ENCODE measurements around the gene MYH13. TPM values are rescaled to one million over a fixed set of nuclear protein-coding genes. Genes with fewer than 3 reads are reported as not detected.

Gene MYH13
- total and polyA plus RNA-seq, 2 donors (not counting 3 experiments of a cell fraction or from before 2014, with no cell fraction given): not detected

DNA sequence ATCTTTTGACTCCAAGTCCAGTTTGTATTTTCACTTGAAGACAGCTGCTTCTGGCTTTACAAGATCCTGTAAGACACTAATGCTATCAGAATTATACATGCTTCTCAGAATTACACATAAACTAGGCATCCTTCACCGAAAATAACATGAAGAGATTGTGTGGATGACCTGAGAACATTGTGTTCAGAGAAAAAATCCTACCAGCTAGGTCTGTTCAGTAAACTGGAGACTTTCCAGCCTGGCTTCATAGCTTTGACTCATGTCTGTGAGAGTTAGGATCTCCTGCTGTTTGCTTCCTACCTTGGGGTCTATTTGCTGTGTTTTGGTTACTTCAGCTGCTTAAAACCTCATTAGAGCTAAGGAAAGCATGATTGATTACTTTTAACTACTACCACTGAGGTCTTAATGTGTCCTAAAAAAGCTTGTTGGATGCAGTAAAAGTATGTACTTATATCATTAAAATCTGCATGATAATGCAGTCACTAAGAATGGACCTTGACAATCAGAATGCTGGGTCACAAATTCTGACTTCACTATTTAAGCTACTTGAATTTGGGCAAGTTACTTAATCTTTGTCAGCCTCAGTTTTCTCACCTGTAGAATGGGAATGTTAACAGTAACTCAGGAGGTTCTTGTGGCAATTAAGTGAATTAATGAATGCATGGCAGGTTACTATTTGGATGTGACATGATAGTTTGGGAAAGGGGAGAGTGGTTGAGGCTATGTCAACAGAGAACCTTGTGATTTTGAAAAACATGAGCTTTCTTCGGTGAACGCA is 8.0 kb upstream of the MYH13 start:
- Histone ChIP-seq H3K27me3 (ENCODE audit: control insufficient read depth in 2 of 2, insufficient read depth in 2 of 2, low read length in 2 of 2) (no peaks in the 10 kb centered on the region), H3K4me1 (ENCODE audit: control insufficient read depth, extremely low read depth, insufficient read depth, low read length) (no peaks in the 10 kb centered on the region), H3K36me3 (ENCODE audit: control insufficient read depth in 2 of 2, extremely low read depth in 1 of 2, insufficient read depth in 2 of 2, low read length in 2 of 2) (no peaks in the 10 kb centered on the region), H3K9me1 (replicated peaks; ENCODE audit: control insufficient read depth, extremely low read depth, insufficient read depth, low read length) (no peaks in the 10 kb centered on the region), H3K9me3 (replicated peaks; ENCODE audit: control insufficient read depth, insufficient read depth, low read length) (peaks cover 1% of the 10 kb centered on the region), H3K4me3 (replicated peaks in 1 of 3; ENCODE audit: insufficient read depth in 1 of 3, low read depth in 1 of 3, low read length in 3 of 3) (no peak overlapping the region), H3K9ac (replicated peaks; ENCODE audit: extremely low read depth, insufficient read depth, low read length) (no peak overlapping the region), H4K20me1 (replicated peaks; ENCODE audit: control insufficient read depth, extremely low read depth, insufficient read depth, low read length) (no peaks in the 10 kb centered on the region), H3K79me2 (ENCODE audit: control insufficient read depth, insufficient read depth, low read length) (no peaks in the 10 kb centered on the region), H3K4me2 (ENCODE audit: insufficient read depth, low read length) (no peak overlapping the region), H2AFZ (ENCODE audit: low read depth, low read length) (no peak overlapping the region), H3K27ac (ENCODE audit: insufficient read depth, low read depth, low read length) (no peak overlapping the region)
- ChIA-PET CTCF (no interaction called here), POLR2A (no interaction called here)
- FAIRE-seq (no peak), DNase-seq (ENCODE audit: low read depth, low spot score) (no peak)
- TF ChIP-seq, protein P1, sequence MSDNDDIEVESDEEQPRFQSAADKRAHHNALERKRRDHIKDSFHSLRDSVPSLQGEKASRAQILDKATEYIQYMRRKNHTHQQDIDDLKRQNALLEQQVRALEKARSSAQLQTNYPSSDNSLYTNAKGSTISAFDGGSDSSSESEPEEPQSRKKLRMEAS (IDR thresholded peaks at IDR 0.05; ENCODE audit: insufficient read depth, insufficient read length): no peak
- TF ChIP-seq GATA2 (IDR thresholded peaks at IDR 0.05; ENCODE audit: insufficient read depth, insufficient read length, low read depth, low read length) (no peak), JUN (IDR thresholded peaks at IDR 0.05; ENCODE audit: borderline replicate concordance, insufficient read depth, insufficient read length, low read depth) (no peak), POLR2A (IDR thresholded peaks at IDR 0.05; ENCODE audit: low read depth, low read length) (no peak), EZH2 (IDR thresholded peaks at IDR 0.05; ENCODE audit: borderline replicate concordance, low read depth, low read length, severe bottlenecking) (no peak), FOS (IDR thresholded peaks at IDR 0.05; ENCODE audit: borderline replicate concordance, insufficient read depth, low read length) (no peak), MYC (IDR thresholded peaks at IDR 0.05; ENCODE audit: low read depth, low read length) (no peak), POLR2AphosphoS5 (IDR thresholded peaks at IDR 0.05; ENCODE audit: insufficient read depth, low read depth, low read length) (no peak)
- TF ChIP-seq, protein P2, sequence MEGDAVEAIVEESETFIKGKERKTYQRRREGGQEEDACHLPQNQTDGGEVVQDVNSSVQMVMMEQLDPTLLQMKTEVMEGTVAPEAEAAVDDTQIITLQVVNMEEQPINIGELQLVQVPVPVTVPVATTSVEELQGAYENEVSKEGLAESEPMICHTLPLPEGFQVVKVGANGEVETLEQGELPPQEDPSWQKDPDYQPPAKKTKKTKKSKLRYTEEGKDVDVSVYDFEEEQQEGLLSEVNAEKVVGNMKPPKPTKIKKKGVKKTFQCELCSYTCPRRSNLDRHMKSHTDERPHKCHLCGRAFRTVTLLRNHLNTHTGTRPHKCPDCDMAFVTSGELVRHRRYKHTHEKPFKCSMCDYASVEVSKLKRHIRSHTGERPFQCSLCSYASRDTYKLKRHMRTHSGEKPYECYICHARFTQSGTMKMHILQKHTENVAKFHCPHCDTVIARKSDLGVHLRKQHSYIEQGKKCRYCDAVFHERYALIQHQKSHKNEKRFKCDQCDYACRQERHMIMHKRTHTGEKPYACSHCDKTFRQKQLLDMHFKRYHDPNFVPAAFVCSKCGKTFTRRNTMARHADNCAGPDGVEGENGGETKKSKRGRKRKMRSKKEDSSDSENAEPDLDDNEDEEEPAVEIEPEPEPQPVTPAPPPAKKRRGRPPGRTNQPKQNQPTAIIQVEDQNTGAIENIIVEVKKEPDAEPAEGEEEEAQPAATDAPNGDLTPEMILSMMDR (IDR thresholded peaks at IDR 0.05; ENCODE audit: extremely low read depth in 1 of 2, insufficient read depth in 1 of 2, low read depth in 1 of 2, low read length in 2 of 2): no peak
- intact Hi-C loops (cut with micrococcal nuclease) (no loop called here), dilution Hi-C loops (cut with MboI; ENCODE audit: extremely low pct_ligation_motif_present, low sequenced_read_pairs) (no loop called here)
- BruUV-seq (replicated peaks): no TSS peak
